ENCODE data around the gene CCL23.
"Not testable (repeated sequence)": the region's sequence is repeated elsewhere in the genome, so short reads cannot be mapped to it uniquely, and the experiment has no call there.

The CCL23 gene

GRCh38 chr17:36017799-36018198 is at the start of gene CCL23:
Gene CCL23 (minus strand): TSS chr17:36017972. CDS start chr17:36017897, 75 bp downstream.
- no peak for DNase-seq (ENCODE audit: low read depth)

GRCh38 chr17:36066365-36066985 is 48.7 kb upstream of the CCL23 start:
- no peak for DNase-seq (ENCODE audit: low read depth)

DNA sequence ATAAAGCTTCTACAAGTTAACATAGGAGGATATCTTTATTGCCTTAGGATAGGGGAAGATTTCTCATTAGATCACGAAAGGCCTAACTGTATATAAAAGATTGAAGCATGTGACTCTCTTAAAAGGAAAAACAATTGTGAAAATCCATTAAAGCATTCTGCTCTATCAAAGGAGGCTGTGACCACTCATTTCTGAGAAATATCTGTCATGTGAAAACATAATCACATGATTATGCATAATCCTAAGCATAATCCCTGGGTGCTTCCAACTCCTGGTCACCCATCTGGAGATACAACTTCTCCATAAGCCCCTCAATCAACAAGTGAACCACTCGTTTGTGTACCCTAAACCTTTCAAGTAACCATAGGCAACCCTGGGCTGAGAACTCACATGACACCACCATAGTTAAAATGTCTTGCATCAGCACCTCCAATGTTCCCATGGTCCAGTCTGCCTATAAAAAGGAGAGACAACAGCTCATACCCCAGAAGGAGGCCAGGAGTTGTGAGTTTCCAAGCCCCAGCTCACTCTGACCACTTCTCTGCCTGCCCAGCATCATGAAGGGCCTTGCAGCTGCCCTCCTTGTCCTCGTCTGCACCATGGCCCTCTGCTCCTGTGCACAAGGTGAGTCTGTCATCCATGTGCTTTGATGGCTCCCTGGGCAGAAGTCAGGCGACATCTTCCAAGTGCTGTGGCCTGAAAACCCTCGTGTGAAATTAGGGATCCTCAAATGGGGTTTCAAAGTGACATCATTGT is 46.2 kb upstream of the CCL23 start, which contains the start of gene CCL18:
CCL18 (plus strand) TSS at position 487 of the 756 bp plus-strand sequence; CDS start at position 558, 71 bp downstream.
- DNase-seq (ENCODE audit: low read depth) = no peak

- DNase-seq (ENCODE audit: low read depth) = no peak
Measured at GRCh38 chr17:36060816-36061215, 43.0 kb upstream of the CCL23 start.

DNA sequence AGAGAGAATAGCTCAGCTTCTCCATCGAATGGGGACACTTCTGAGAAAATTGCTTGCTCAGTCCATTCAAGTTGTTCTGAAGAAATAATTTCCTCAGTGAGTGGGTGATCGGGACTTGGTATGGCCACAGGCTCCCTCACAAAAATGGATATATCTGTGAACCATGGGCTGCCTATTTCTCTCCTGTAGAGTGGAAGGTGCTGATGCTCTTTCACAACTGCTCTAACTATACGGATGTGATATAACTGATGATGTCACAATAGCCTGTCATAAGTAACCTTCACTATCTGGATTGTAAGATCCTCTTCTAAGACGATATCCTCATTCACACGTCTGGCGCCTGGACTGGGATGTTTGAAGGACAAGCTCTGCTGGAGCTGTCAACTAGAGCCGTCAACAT is 41.6 kb upstream of the CCL23 start:
- no peak for DNase-seq (ENCODE audit: low read depth)

DNA sequence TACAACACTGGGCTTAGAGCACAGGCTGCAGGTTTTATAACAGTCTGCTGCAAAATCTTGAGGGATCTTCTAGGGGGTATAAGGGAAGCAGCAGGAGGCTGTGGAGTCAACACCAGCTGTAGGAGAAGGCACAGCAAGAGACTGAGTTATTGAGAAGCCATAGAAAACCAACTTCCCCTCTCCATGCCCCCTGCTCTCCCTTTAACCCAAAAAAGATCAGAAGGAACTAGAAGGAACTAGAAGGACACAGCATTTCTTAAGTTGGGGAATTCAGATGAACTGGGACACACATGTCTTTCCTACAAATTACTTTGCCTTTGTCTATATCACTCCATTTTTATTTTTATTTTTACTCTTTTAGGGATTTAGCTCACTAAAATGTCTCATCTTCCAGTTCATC is 40.1 kb upstream of the CCL23 start:
- DNase-seq (ENCODE audit: low read depth) = no peak

- DNase-seq (ENCODE audit: low read depth) = no peak
Measured at GRCh38 chr17:36055921-36056520, 38.2 kb upstream of the CCL23 start.

DNA sequence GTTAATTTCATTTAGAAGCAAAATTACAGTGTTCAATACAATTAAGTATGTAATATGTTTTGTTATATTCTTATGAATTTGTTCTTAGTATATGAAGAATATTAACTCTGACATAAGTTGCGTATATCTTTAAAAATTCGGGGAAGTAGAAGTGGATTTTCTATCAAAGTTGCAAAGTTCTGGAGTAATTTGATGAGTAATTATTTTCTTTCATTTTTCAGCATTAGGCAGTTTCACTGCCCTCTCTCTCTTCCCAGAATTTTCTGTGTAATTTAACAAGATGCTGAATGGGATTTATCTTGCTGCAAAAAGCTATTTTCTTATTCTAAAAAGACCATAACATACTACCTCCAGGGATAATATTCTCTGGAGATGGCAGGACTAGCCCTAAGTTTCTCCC is 37.4 kb upstream of the CCL23 start:
- no peak for DNase-seq (ENCODE audit: low read depth)

DNA sequence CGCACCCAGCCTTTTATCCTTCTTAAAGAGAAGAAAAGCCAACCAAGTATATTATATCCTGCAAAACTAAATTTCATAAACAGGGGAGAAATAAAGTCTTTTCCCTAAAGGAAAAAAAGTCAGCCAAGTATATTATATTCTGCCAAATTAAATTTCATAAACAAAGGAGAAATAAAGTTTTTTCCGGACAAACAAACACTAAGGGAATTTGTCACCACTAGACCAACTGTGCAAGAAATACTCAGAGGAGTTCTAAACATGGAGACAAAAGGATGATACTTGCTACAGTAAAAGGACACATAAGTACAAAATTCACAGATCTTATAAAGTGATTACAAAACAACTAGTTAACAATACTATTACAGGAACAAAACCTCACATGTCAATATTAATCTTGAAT is 31.9 kb upstream of the CCL23 start:
- no peak for DNase-seq (ENCODE audit: low read depth)

GRCh38 chr17:36048066-36048465 is 30.3 kb upstream of the CCL23 start:
- DNase-seq (ENCODE audit: low read depth) = no peak

- no peak for DNase-seq (ENCODE audit: low read depth)
Measured at GRCh38 chr17:36036235-36036634, 18.5 kb upstream of the CCL23 start.

GRCh38 chr17:36034127-36034526 is 16.4 kb upstream of the CCL23 start:
- no peak for DNase-seq (ENCODE audit: low read depth)

GRCh38 chr17:36030956-36031355 is 13.2 kb upstream of the CCL23 start:
- DNase-seq (ENCODE audit: low read depth) = no peak

DNA sequence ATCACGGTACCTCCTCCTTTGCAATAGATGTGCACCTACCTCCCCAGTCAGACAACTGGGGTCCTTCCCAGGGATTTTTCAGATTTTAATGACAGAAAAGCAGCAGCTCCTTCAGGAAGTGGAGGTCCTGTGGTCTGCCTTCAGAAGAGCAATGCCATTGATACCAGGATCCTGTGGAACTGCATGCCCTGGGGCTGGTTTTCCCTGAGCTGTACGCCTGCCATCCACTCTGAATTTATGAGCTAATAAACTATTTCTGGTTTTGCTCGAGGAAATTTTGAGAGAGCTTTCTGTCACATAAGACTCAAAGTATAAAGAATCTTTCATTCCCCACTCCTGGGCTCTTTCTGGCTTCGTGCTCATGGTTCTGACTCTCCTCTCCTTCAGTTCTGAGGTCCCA is 10.0 kb upstream of the CCL23 start:
- no peak for DNase-seq (ENCODE audit: low read depth)

GRCh38 chr17:36024106-36024869 is 6.5 kb upstream of the CCL23 start:
- DNase-seq (ENCODE audit: low read depth) = no peak

- no peak for DNase-seq (ENCODE audit: low read depth)
Measured at GRCh38 chr17:36019423-36019822, 1.7 kb upstream of the CCL23 start.

- no peak for DNase-seq (ENCODE audit: low read depth)
Measured at GRCh38 chr17:36016555-36016954, 1.2 kb downstream of the CCL23 start.

GRCh38 chr17:36015895-36016294 is 1.9 kb downstream of the CCL23 start:
- not testable (repeated sequence) for DNase-seq (ENCODE audit: low read depth)

DNA sequence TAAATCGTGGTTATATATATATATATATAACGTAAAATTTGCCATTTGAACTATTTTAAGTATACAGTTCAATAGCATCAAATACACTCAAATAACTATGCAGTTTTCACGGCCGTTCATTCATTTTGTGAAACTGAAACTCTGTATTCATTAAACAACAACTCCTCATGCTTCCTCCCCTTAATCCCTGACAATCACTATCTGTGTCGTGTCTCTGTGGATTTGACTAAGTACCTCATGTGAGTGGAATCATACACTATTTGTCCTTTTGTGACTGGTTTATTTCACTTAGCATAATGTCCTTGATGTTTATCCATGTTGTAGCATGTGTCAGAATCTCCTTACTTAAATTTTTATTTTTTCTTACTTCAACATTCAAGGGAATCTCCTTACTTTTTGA is 2.8 kb downstream of the CCL23 start:
- no peak for DNase-seq (ENCODE audit: low read depth)

DNA sequence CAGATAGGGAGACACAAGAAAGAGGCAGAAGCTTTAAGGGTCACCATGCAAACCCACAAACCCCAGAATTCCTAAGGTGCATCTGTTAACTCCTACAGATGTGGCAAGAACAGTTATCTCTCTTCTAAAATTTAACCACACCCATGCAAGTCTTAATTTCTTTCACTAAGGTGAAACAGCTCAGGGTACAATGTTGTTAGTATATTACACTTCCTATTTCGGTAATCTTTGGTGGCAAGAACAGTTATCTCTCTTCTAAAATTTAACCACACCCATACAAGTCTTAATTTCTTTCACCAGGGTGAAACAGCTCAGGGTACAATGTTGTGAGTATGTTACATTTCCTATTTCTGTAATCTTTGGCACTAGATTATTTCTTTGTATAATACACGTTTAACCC is 6.6 kb downstream of the CCL23 start:
- DNase-seq (ENCODE audit: low read depth) = no peak

GRCh38 chr17:36008998-36009665 is 8.6 kb downstream of the CCL23 start:
- no peak for DNase-seq (ENCODE audit: low read depth)

DNA sequence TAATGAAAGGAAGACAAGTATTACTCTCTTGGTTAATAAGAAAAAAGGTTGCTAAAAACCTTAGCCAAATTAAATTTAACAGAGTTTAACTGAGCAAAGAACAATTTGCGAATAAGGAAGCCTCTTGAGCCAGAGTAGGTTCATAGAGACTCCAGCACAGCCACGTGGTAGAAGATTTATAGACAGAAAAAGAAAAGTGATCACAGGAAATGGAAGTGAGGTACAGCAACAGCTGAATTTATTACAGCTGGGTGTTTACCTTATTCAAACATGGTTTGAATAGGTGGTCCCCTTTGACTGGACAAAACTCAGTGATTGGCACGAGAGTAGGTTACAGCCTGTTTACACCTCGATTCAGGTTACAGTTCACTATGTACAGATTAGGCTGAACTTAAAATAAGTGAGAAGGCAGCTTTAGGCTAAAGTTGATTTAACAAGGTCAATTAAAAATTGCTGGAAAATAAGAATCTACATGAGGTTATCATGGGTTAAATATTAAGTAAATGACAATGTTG is 13.1 kb downstream of the CCL23 start:
- DNase-seq (ENCODE audit: low read depth) = no peak
